GM21423 (cell line): ENCODE data around the gene EMILIN2.
"Not testable (repeated sequence)": the region's sequence is repeated elsewhere in the genome, so short reads cannot be mapped to it uniquely, and the experiment has no call there.

ENCODE experiments used
- ATAC-seq: cut with Tn5 transposase; IDR thresholded peaks from one replicate; pipeline ENCODE4 v1.9.1; 2021; ENCODE audit warnings: mild to moderate bottlenecking, moderate library complexity; ENCODE audit not compliant: unreplicated experiment

Gene EMILIN2

GRCh38 chr18:2843146-2843545 is 3.7 kb upstream of the EMILIN2 start:
- ATAC-seq = no peak

DNA sequence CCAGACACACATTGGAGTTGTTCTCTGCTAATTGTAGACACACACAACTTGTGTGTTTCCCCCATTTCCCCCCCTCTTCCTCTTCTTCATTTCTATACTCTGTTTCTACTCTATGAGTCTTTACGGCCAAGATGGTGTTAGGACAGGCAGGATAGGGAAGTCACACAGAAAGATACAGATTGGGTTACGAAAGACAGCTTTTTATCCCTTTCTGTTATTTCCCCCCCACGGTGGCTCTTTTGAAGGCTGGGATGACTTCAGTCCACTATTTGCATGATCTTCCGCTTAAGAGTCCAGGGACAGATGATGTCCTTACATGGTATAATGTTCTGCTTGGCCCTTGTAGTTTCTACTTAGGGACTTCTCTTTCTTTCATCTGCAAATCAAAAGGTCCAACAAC is 1.6 kb upstream of the EMILIN2 start:
- no peak for ATAC-seq

DNA sequence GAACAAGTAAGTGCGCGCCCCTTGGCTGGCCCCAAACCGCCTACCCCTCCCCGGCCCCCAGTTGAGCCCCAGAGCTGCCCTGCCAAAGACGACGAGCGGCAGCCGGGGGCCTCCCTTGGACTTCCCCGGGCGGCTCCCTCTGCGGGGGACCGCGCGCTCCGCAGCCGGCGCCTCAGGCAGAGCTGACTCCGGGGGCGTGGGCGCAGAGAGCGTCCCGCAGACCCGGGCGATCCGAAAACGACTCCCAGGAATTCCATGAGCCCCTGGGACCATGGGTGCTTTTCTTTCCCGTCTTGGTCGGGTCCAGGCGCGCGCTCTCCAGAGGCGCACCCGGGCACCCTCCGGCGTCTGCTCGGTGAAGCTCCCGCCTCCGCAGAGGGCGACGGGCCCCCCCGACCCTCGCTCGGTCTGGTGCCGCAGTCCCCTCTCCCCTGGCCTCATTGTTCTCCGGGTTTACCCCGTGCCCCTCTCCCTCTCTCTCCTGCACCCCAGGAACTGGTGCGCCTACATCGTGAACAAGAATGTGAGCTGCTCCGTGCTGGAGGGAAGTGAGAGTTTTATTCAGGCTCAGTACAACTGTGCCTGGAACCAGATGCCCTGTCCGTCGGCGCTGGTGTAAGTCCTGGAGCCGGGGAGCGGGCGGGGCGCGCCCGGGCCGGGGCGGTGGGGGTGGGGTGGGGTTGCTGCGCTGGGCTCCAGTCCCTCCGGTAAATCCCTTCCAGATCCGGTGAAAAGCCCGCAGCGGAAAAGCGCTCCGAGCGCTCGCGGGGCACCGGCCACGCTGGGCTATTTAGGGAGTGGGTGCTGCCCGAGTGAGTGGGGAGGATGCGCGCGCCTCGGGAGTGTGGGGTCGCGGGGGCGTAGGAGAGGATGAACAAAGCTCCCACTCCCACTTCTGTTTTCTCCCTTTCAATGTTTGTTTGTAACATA is 776 bp downstream of the EMILIN2 start:
- peak; percentile 36 for ATAC-seq

DNA sequence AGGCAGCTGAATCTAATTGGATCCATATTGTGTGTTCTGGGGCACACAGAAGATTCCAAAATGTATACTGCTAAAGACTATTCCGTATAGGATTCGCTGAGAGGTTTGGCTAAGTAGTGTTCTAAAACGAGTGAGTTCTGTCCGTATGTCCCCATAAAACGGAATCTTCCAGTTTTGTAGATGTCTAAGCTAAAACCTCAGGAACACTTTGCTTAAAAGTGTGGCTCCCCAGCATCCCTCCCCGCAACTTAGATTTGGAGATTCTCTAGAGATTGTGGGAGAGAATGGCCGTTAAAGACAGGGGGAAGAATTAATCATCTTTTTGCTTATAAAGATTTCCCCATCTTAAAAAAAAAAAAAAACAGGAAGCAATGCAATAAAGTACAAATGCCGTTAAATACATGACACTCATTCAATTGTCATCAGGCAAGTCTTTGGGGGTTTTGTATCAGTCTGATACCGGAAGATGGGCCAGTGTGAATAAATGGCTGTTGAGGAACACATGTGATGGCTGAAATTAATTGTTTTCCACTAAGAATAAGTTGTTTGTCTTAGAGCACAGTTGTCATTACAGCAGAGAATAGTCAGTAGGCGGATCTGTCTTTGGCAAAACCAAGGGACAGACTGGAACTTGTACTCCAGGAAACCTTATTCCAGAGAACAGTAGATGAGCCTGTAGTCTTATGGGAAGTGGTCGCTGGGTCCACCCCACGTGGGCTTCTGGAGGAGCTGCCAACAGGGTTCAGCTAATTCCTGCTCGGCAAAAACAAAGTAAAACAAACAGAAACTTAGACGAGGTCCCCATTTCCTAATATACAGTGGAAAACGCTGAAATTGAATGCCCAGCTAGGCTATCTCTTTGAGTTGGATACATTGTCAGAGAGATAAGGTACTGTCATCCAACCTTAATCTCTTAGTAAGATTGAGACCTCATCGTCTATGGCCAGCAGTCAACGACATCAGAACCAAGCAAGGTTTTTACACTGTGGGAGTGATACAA is 1.7 kb downstream of the EMILIN2 start:
- ATAC-seq = no peak

- ATAC-seq = no peak
These were observed 4.0 kb downstream of the EMILIN2 start for GRCh38 chr18:2850816-2851215.

- no peak for ATAC-seq
These were observed 5.0 kb downstream of the EMILIN2 start for GRCh38 chr18:2851771-2852170.

DNA sequence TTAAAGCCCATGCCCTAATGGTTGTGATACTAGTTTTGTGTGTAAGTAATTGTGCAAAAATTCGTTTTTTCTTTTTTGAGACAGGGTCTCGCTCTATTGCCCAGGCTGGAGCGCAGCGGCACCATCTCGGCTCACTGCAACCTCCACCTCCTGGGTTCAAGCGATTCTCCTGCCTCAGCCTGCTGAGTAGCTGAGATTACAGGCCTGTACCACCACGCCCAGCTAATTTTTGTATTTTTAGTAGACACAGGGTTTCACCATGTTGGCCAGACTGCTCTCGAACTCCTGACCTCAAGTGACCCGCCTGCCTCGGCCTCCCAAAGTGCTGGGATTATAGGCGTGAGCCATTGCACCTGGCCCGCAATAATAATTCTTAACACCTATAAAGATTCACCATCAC is 5.7 kb downstream of the EMILIN2 start:
- ATAC-seq = not testable (repeated sequence)

GRCh38 chr18:2853173-2853925 is 6.5 kb downstream of the EMILIN2 start:
- ATAC-seq = no peak

DNA sequence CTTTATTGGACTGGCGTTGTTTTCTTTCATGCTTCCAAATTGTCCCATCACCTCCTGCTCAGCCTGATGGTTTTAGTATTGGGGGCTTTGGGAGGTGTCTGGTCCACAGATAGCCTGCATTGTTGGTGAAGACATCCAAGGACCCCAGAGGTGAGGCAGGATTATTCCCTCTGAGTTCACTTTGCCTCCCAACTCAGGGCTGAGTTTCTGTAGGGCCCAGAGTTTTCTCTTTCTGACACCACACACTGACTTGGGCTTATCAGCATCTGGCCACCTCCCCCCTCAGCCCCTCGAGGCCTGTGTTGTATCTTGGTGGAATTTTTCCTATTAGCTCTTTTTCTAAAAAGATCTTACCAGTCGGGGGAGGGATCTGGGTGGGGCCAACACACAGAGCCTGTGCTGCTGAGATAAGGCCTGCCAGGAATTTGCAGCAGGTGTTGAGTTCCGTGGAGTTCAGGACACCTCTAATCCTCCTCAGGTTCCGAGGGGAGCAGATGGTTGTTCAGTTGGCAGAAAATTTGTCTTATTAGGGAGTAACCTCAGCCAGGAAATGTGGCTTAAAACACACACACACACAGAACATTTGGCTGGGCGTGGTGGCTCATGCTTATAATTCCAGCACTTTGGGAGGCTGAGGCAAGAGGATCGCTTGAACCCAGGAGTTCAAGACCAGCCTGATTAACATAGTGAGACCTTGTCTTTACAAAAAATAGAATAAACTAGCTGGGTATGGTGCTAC is 7.3 kb downstream of the EMILIN2 start:
- ATAC-seq = no peak

DNA sequence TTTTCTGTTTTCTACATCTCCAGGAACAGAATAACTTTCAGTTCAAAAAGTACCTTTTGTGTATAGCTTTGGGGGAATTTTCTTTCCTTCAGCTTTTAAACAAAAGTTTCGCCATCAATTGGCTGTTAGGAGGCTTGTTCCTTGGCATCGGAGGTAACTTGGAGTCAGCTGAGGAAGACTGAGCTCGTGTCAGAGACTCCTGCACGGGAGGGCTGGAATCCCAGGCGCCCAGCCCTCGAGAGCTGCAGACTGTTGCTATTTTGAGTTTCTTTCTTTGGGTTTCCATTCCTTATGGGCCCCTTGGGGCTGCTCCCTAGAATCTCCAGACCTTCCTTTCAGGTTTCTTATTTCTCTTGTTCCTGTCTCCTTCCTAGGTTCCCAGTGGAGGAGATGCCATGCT is 8.1 kb downstream of the EMILIN2 start:
- ATAC-seq = no peak

DNA sequence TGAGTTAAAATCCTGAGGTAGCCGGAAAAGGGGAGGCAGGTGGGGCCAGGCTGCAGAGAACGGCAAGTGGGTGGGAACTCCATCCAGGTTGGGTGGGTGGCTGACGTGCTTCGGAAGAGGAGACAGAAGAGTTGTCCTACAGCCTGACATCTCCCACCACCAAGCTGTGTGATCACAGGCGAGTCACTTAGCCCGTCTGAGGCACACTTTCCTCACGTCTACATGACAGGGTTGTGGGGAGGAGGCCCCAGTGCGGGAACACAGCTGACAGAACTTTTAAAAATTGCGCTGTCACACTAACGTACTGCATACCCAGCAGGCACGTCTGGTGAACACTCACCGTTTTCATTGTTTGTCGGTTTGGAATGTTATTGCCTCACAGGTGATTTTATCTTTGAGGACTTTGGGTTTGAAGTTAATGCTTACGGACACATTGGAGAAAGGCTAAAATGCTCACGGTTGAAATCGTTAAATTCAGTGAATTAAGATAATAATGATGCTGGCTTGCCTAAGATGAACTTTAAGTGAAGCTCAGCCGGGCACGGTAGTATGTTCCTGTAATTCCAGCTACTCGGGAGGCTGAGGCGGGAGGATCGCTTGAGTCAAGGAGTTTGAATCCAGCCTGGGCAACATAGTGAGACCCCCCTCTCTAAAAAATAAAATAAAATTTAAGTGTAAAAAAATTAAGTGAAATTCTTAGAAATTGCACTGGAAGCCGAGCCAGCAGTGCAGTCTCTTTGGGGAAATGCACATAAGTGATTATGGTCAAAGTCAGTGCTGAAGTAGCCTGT is 8.9 kb downstream of the EMILIN2 start:
- ATAC-seq = no peak

GRCh38 chr18:2856547-2857170 is 9.9 kb downstream of the EMILIN2 start:
- ATAC-seq = no peak

DNA sequence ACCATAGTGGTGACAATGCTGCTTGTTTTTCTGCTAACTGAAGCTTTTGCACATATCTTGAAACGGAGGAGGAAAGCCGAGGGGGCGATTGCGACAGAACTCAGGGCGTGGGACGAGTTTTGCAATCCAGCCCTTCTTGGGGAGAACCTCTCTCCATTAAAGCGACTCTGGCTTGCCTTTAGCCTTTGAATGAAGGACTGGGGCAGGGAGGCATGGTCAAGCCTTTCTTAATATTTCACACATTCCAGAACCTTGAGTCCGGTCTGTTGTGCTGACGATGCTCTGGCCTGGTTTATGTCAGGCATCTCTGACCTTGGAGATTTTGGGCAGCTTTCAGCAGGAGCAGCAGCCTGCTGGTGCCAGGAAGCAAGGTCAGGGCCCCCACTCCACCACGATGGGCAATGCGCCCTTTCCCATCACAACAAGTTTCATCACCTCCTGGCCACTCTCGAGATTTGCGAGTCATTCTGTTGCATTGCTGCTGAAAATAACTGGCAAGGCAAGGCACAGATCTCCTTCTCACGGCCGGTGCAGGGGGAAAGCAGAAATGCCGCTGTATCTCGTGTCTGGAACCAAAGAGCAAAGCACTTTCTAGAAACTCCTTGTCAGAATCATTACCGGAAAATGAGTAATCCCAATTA is 10.8 kb downstream of the EMILIN2 start:
- no peak for ATAC-seq

DNA sequence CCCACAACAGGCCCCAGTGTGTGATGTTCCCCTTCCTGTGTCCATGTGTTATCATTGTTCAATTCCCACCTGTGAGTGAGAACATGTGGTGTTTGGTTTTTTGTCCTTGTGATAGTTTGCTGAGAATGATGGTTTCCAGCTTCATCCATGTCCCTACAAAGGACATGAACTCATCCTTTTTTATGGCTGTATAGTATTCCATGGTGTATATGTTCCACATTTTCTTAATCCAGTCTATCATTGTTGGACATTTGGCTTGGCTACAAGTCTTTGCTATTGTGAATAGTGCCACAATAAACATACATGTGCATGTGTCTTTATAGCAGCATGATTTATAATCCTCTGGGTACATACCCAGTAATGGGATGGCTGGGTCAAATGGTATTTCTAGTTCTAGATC is 13.6 kb downstream of the EMILIN2 start:
- ATAC-seq = not testable (repeated sequence)

DNA sequence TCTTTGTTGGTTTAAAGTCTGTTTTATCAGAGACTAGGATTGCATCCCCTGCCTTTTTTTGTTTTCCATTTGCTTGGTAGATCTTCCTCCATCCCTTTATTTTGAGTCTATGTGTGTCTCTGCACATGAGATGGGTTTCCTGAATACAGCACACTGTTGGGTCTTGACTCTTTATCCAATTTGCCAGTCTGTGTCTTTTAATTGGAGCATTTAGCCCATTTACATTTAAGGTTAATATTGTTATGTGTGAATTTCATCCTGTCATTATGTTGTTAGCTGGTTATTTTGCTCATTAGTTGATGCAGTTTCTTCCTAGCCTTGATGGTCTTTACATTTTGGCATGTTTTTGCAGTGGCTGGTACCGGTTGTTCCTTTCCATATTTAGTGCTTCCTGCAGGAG is 17.2 kb downstream of the EMILIN2 start:
- ATAC-seq = not testable (repeated sequence)

- ATAC-seq = not testable (repeated sequence)
These were observed 19.7 kb downstream of the EMILIN2 start for GRCh38 chr18:2866465-2866864.

GRCh38 chr18:2869207-2869606 is 22.4 kb downstream of the EMILIN2 start:
- no peak for ATAC-seq

- ATAC-seq = no peak
These were observed 24.4 kb downstream of the EMILIN2 start for GRCh38 chr18:2871111-2871720.
